Measurements from ENCODE around the gene PLXNA2.

DNA sequence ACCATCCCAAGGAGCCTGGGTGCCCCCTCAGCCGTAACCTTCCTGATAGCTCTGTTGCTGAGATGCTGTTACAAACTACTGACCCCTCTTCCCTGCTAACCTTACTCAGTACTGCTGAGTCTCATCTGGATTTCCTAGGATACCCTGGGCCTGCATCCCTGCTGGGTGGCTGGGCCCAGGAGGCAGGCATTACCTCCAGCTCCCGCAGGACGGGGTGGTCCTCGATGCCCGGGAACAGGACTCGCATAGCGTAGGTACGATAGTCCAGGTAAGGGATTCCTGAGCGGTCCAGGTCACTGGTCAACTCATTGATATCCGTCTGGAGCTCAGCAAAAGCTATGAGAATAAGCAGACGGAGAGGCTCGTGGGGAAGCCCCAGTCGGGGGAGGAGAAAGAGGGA lies 201.3 kb downstream of the PLXNA2 start:
- TF ChIP-seq TAF1 (IDR thresholded peaks at IDR 0.05; ENCODE audit: low read depth, low read length) (no peak), POLR2A (IDR thresholded peaks at IDR 0.05; ENCODE audit: low read depth, low read length) (no peak), SPI1 (IDR thresholded peaks at IDR 0.05; ENCODE audit: low read depth, low read length) (no peak), POLR2AphosphoS5 (IDR thresholded peaks at IDR 0.05; ENCODE audit: low read depth, low read length) (no peak)

Data from GM12891 (cell line).